OCI-LY3 (cell line): Measurements from ENCODE around the gene DENND11.

Experiments
- H2AFZ ChIP-seq: fragments of 200-600, 300-600 bp; shearing (Covaris generic); 2 replicates; pipeline ENCODE4 v1.6.0; 2014; ENCODE audit warnings: antibody characterized with exemption, low read depth, low read length
- H3K27ac ChIP-seq: fragments of 200-600, 300-600 bp; sonication (generic); 2 replicates; pipeline ENCODE4 v1.5.1; 2014; ENCODE audit warnings: mild to moderate bottlenecking, low read length, moderate library complexity, mixed read lengths
- H3K27me3 ChIP-seq: fragments of 200-600, 300-600 bp; sonication (generic); 2 replicates; pipeline ENCODE4 v1.6.1; 2014; ENCODE audit warnings: low read depth, low read length, mixed read lengths
- H3K36me3 ChIP-seq: fragments of 200-600, 300-600 bp; sonication (generic); replicated peaks from 2 replicates; pipeline ENCODE3; 2014; ENCODE audit warnings: low read depth, low read length, mixed read lengths
- H3K4me1 ChIP-seq: fragments of 300-600, 200-600 bp; sonication (generic); 2 replicates; pipeline ENCODE4 v1.6.1; 2014; ENCODE audit warnings: low read length, mixed read lengths
- H3K4me2 ChIP-seq: fragments of 200-600, 300-600 bp; sonication (generic); 2 replicates; pipeline ENCODE4 v1.6.1; 2014; ENCODE audit warnings: low read length, mixed read lengths
- H3K4me3 ChIP-seq: fragments of 300-600, 200-600 bp; sonication (generic); 2 replicates; pipeline ENCODE4 v1.5.1; 2014; ENCODE audit warnings: antibody characterized with exemption, mild to moderate bottlenecking, low read length, moderate library complexity
- H3K79me2 ChIP-seq: fragments of 300-600, 200-600 bp; shearing (Covaris generic); 2 replicates; pipeline ENCODE4 v1.6.1; 2014; ENCODE audit warnings: mild to moderate bottlenecking, low read length, mixed read lengths
- H3K9ac ChIP-seq: fragments of 300-600, 200-600 bp; shearing (Covaris generic); 2 replicates; pipeline ENCODE4 v1.6.0; 2014; ENCODE audit warnings: mild to moderate bottlenecking, low read length, moderate library complexity
- H3K9me3 ChIP-seq: fragments of 200-600, 300-600 bp; shearing (Covaris generic); 2 replicates; pipeline ENCODE4 v1.6.1; 2014; ENCODE audit warnings: low read length, mixed read lengths; ENCODE audit not compliant: insufficient read depth
- H4K20me1 ChIP-seq: fragments of 200-600, 300-600 bp; sonication (generic); 2 replicates; pipeline ENCODE4 v1.6.1; 2016; ENCODE audit warnings: low read length, mixed read lengths; ENCODE audit not compliant: insufficient read depth
- CTCF ChIP-seq: fragments of 200-600, 300-600 bp; sonication (generic); IDR thresholded peaks from 2 replicates; pipeline ENCODE4 v1.5.1; 2014; ENCODE audit warnings: antibody characterized with exemption, low read length, low read depth
- EZH2phosphoT487 ChIP-seq: fragments of 200-600 bp; shearing (Covaris generic); IDR thresholded peaks from 2 replicates; pipeline ENCODE4 v1.6.1; 2018; ENCODE audit warnings: antibody characterized with exemption, mixed run types, low read depth

Gene DENND11

GRCh38 chr7:141660259-141660658 lies 41.7 kb downstream of the DENND11 start:
- Histone ChIP-seq H3K4me3 (no peak overlapping the region), H4K20me1 (no peaks in the 10 kb centered on the region), H3K4me1 (peaks cover 15% of the 10 kb centered on the region), H3K9me3 (no peaks in the 10 kb centered on the region), H3K27me3 (no peaks in the 10 kb centered on the region), H3K9ac (no peak overlapping the region), H3K36me3 (peaks cover 40% of the 10 kb centered on the region), H3K27ac (no peak overlapping the region), H3K4me2 (no peak overlapping the region), H2AFZ (no peak overlapping the region), H3K79me2 (no peaks in the 10 kb centered on the region)
- TF ChIP-seq CTCF: no peak
- no peak for TF ChIP-seq EZH2phosphoT487

GRCh38 chr7:141659501-141659900 lies 42.5 kb downstream of the DENND11 start:
- H3K36me3 ChIP-seq: peaks cover 44% of the 10 kb centered on the region
- no peak for TF ChIP-seq EZH2phosphoT487
- no peak for TF ChIP-seq CTCF
- H4K20me1 ChIP-seq: no peaks in the 10 kb centered on the region
- no peaks in the 10 kb centered on the region for H3K79me2 ChIP-seq
- H3K4me3 ChIP-seq: no peak overlapping the region
- H3K9me3 ChIP-seq: no peaks in the 10 kb centered on the region
- H3K4me2 ChIP-seq: no peak overlapping the region
- no peak overlapping the region for H2AFZ ChIP-seq
- no peak overlapping the region for H3K9ac ChIP-seq
- H3K27ac ChIP-seq: no peak overlapping the region
- peaks cover 15% of the 10 kb centered on the region for H3K4me1 ChIP-seq
- no peaks in the 10 kb centered on the region for H3K27me3 ChIP-seq

GRCh38 chr7:141654551-141654950 lies 47.4 kb downstream of the DENND11 start:
- Histone ChIP-seq H4K20me1 (no peaks in the 10 kb centered on the region), H3K79me2 (no peaks in the 10 kb centered on the region), H3K4me3 (no peak overlapping the region), H3K27ac (no peak overlapping the region), H3K27me3 (no peaks in the 10 kb centered on the region), H3K36me3 (peaks cover 12% of the 10 kb centered on the region), H3K9me3 (no peaks in the 10 kb centered on the region), H3K4me1 (peaks cover 3% of the 10 kb centered on the region), H2AFZ (no peak overlapping the region), H3K4me2 (no peak overlapping the region), H3K9ac (no peak overlapping the region)
- TF ChIP-seq CTCF (peak; percentile 77), EZH2phosphoT487 (no peak)

GRCh38 chr7:141652691-141653090 lies 49.3 kb downstream of the DENND11 start:
- Histone ChIP-seq H3K9me3 (no peaks in the 10 kb centered on the region), H3K79me2 (no peaks in the 10 kb centered on the region)
- no peak for TF ChIP-seq CTCF
- no peak for TF ChIP-seq EZH2phosphoT487

More at GRCh38 chr7:141652691-141653090, 49.3 kb downstream of the DENND11 start:
- no peak overlapping the region for H3K4me3 ChIP-seq
- H3K27ac ChIP-seq: no peak overlapping the region
- H3K9ac ChIP-seq: no peak overlapping the region
- peaks cover 14% of the 10 kb centered on the region for H3K36me3 ChIP-seq
- H2AFZ ChIP-seq: no peak overlapping the region
- H3K27me3 ChIP-seq: no peaks in the 10 kb centered on the region
- peaks cover 13% of the 10 kb centered on the region for H3K4me1 ChIP-seq
- H4K20me1 ChIP-seq: no peaks in the 10 kb centered on the region
- H3K4me2 ChIP-seq: no peak overlapping the region
